GM12878 (cell line): Measurements from ENCODE around the gene SP1. TPM values are rescaled to one million over a fixed set of nuclear protein-coding genes. Genes with fewer than 3 reads are reported as not detected.

ENCODE experiments used
- ATAC-seq: fragments of 200-7000 bp; cut with Tn5 transposase; 3 replicates; pipeline ENCODE4 v1.9.1; 2020; ENCODE audit warnings: mild to moderate bottlenecking, moderate library complexity
- BruUV-seq: library from RNA; stranded (reverse); fragments of 400-500 nt; replicated peaks from 2 replicates; lab custom pipeline; 2021; lab: Mats Ljungman, UMichigan
- CTCF ChIA-PET: fragments of 300-600 bp; sonication (Branson Sonifier 250); formaldehyde crosslinking; extraction: SDS; loops from one replicate; lab custom pipeline; 2021; ENCODE audit warnings: inconsistent platforms; lab: Yijun Ruan, JAX
- POLR2A ChIA-PET: fragments of 350-600 bp; formaldehyde crosslinking; extraction: SDS; loops from one replicate; lab custom pipeline; 2021; ENCODE audit warnings: inconsistent platforms; lab: Charles Lee
- RAD21 ChIA-PET: fragments of 300-600 bp; sonication (Branson Sonifier 250); formaldehyde crosslinking; loops from one replicate; lab custom pipeline; 2023; ENCODE audit warnings: antibody characterized with exemption; ENCODE audit not compliant: unreplicated experiment; lab: Charles Lee
- SMC1A ChIA-PET: fragments of 300-600 bp; sonication (Branson Sonifier 250); formaldehyde crosslinking; loops from one replicate; lab custom pipeline; 2023; ENCODE audit not compliant: unreplicated experiment, uncharacterized antibody; lab: Charles Lee
- DNase-seq: peaks from one replicate; pipeline ENCODE4 v3.0.0-alpha.2; 2011; ENCODE audit warnings: low read depth, low spot score
- FAIRE-seq: peaks from 3 replicates; lab custom pipeline; 2011; peaks lifted over from hg19 to GRCh38; lab: Jason Lieb, UNC
- H2AFZ ChIP-seq: 2 replicates; pipeline ENCODE4 v1.6.0; 2011; ENCODE audit warnings: low read depth, low read length, control low read depth; ENCODE audit not compliant: control insufficient read depth
- H3K27ac ChIP-seq: 2 replicates; pipeline ENCODE4 v1.5.1; 2011; ENCODE audit warnings: control low read depth; ENCODE audit not compliant: control insufficient read depth, insufficient read depth
- H3K27me3 ChIP-seq, 2 experiments: replicated peaks in 1 of 2; 2 replicates each; pipeline versions ENCODE4 v1.6.0 to v1.6.1; 2011; ENCODE audit warnings: low read length in 1 of 2; ENCODE audit not compliant: control insufficient read depth in 2 of 2, insufficient read depth in 2 of 2
- H3K36me3 ChIP-seq, 2 experiments: 2 replicates each; pipeline ENCODE4 v1.5.1; 2011; ENCODE audit warnings: low read length in 1 of 2; ENCODE audit not compliant: control insufficient read depth in 2 of 2, insufficient read depth in 2 of 2
- H3K4me1 ChIP-seq: 2 replicates; pipeline ENCODE4 v1.6.1; 2011; ENCODE audit warnings: mild to moderate bottlenecking, low read length, moderate library complexity, mixed read lengths; ENCODE audit not compliant: control insufficient read depth, insufficient read depth
- H3K4me2 ChIP-seq: 2 replicates; pipeline ENCODE4 v1.6.0; 2011; ENCODE audit warnings: control low read depth; ENCODE audit not compliant: control insufficient read depth, insufficient read depth
- H3K4me3 ChIP-seq: fragments of 200-600 bp; sonication (generic); 2 replicates; pipeline ENCODE4 v1.5.1; 2016
- H3K79me2 ChIP-seq: 2 replicates; pipeline ENCODE4 v1.6.0; 2011; ENCODE audit warnings: low read length; ENCODE audit not compliant: control insufficient read depth, insufficient read depth
- H3K9ac ChIP-seq: 2 replicates; pipeline ENCODE4 v1.8.0; 2011; ENCODE audit warnings: low read length, control low read depth, mixed read lengths; ENCODE audit not compliant: control insufficient read depth, insufficient read depth
- H3K9me3 ChIP-seq: replicated peaks from 3 replicates; pipeline ENCODE4 v1.5.1; 2011; ENCODE audit warnings: mild to moderate bottlenecking, low read length; ENCODE audit not compliant: control insufficient read depth, insufficient read depth
- H4K20me1 ChIP-seq: 2 replicates; pipeline ENCODE4 v1.6.0; 2011; ENCODE audit not compliant: control insufficient read depth, insufficient read depth
- CEBPB ChIP-seq, 2 experiments: fragments of 150-350 bp in 1 of 2; IDR thresholded peaks; 2 replicates each; pipeline ENCODE4 v1.6.1; 2012 to 2014; ENCODE audit warnings: low read depth in 2 of 2, low read length in 2 of 2, borderline replicate concordance in 1 of 2, inconsistent platforms in 1 of 2
- CHD2 ChIP-seq: IDR thresholded peaks from 2 replicates; pipeline ENCODE4 v1.6.1; 2011; ENCODE audit warnings: low read depth, low read length, improper control_type of control experiment, borderline replicate concordance
- NR2C2 ChIP-seq: IDR thresholded peaks from 2 replicates; pipeline ENCODE4 v1.6.1; 2011; ENCODE audit warnings: borderline replicate concordance, low read depth; ENCODE audit not compliant: control insufficient read depth, insufficient read length
- NRF1 ChIP-seq: conservative IDR thresholded peaks from 2 replicates; pipeline ENCODE4 v1.6.1; 2011; ENCODE audit warnings: mild to moderate bottlenecking, low read depth, low read length, improper control_type of control experiment
- RAD51 ChIP-seq: fragments of 450-650 bp; IDR thresholded peaks from 2 replicates; pipeline ENCODE4 v1.6.1; 2016; ENCODE audit warnings: moderate library complexity, mild to moderate bottlenecking, inconsistent platforms
- RCOR1 ChIP-seq: conservative IDR thresholded peaks from 2 replicates; pipeline ENCODE4 v1.6.1; 2012; ENCODE audit warnings: low read depth, low read length, improper control_type of control experiment
- SMAD1 ChIP-seq: fragments of 450-650 bp; IDR thresholded peaks from 2 replicates; pipeline ENCODE4 v1.6.1; 2018; ENCODE audit warnings: mild to moderate bottlenecking, low read depth; ENCODE audit not compliant: partially characterized antibody
- SMARCA5 ChIP-seq: fragments of 450-650 bp; IDR thresholded peaks from 2 replicates; pipeline ENCODE4 v1.6.1; 2017; ENCODE audit warnings: mild to moderate bottlenecking
- WGBS: methylation state at CpG from one replicate; pipeline ENCODE4 v1.1.6; 2016; ENCODE audit warnings: low lambda C conversion rate; ENCODE audit not compliant: insufficient replicate concordance, insufficient coverage; ENCODE audit errors: missing lambda C conversion rate; 5-methylcytosine and 5-hydroxymethylcytosine counted together
- in situ Hi-C: fragments of 300-500 bp; cut with MboI; formaldehyde crosslinking; loops from 9 replicates; pipeline ENCODE4 v1.14.3; 2018; ENCODE audit warnings: mixed read lengths
- intact Hi-C: fragments of 100-400 bp; cut with micrococcal nuclease; formaldehyde crosslinking; loops from one replicate; pipeline ENCODE4 v1.14.2; 2022; ENCODE audit not compliant: unreplicated experiment
- polyA plus RNA-seq, 11 experiments: library from polyadenylated mRNA; depleted of rRNA in 4 of 11; unstranded in 6 of 11; stranded (reverse) in 5 of 11; fragments of >200 nt; fragmentation: Nextera tagmentation in 4 of 11; fragmentation: Illumina TruSeq in 1 of 11; extraction: Ambion mirVana in 4 of 11; extraction: Trizol in 1 of 11; gene quantifications; 1 replicate in 1 of 11; 2 replicates in 10 of 11; pipeline versions ENCODE4 v1.2.1 to v1.2.3, GENCODE V29; 2011 to 2016; ENCODE audit warnings: inconsistent platforms in 2 of 11, missing spikeins in 2 of 11, low read depth in 1 of 11
- total RNA-seq, 4 experiments: library from RNA; depleted of rRNA in 3 of 4; stranded (reverse); fragments of >200 nt in 3 of 4; fragmentation: Illumina TruSeq in 1 of 4; extraction: Trizol in 1 of 4; gene quantifications; 2 replicates each; pipeline versions ENCODE4 v1.2.1 to v1.2.3, GENCODE V29; 2013 to 2021
- TF ChIP-seq, protein P1 (sequence below): IDR thresholded peaks from 2 replicates; pipeline ENCODE4 v1.6.1; 2012; ENCODE audit warnings: mild to moderate bottlenecking, low read depth, low read length
- TF ChIP-seq, protein P2 (sequence below): IDR thresholded peaks from 2 replicates; pipeline ENCODE4 v1.6.1; 2011; ENCODE audit warnings: mild to moderate bottlenecking, low read depth, low read length, moderate library complexity; ENCODE audit not compliant: insufficient replicate concordance
- TF ChIP-seq, protein P3 (sequence below): fragments of 450-650 bp; conservative IDR thresholded peaks from 2 replicates; pipeline ENCODE4 v1.6.1; 2017; ENCODE audit warnings: mild to moderate bottlenecking, moderate library complexity
- TF ChIP-seq, protein P4 (sequence below): fragments of 450-650 bp; IDR thresholded peaks from 2 replicates; pipeline ENCODE4 v1.6.1; 2017; ENCODE audit warnings: mild to moderate bottlenecking, moderate library complexity

The SP1 gene
- total and polyA plus RNA-seq, 10 of the 15 experiments (the other 5 are each of a cell fraction or from before 2014, with no cell fraction given): 3.3 to 52.0 (median 25.2) TPM

DNA sequence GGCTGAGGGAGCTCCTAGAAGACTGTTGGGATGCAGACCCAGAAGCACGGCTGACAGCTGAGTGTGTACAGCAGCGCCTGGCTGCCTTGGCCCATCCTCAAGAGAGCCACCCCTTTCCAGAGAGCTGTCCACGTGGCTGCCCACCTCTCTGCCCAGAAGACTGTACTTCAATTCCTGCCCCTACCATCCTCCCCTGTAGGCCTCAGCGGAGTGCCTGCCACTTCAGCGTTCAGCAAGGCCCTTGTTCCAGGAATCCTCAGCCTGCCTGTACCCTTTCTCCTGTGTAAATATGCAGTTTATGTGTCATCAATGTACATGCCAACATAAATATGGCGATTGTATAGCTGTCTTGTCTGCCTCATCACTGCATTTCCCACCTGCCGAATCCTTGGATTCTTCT lies 51.2 kb downstream of the SP1 start:
- in situ Hi-C loops (no loop called here), intact Hi-C loops (no loop called here)
- no TSS peak for BruUV-seq
- no peak overlapping the region for H3K4me2 ChIP-seq
- ChIA-PET POLR2A (no interaction called here), RAD21 (no interaction called here), SMC1A (interaction anchor here (1.7 kb wide), 1 partner anchor 79 kb away, joined by 4 read pairs; no protein-coding TSS in a partner anchor), CTCF (interaction anchor here (1.4 to 2.8 kb wide), 2 partner anchors 10 to 79 kb away, joined by 6 to 9 read pairs; no protein-coding TSS in a partner anchor)
- H2AFZ ChIP-seq: no peak overlapping the region
- DNase-seq (no peak), ATAC-seq (no peak), FAIRE-seq (no peak)
- H3K9ac ChIP-seq: no peak overlapping the region
- H3K36me3 ChIP-seq: no peaks in the 10 kb centered on the region
- no peaks in the 10 kb centered on the region for H3K79me2 ChIP-seq
- H3K9me3 ChIP-seq: no peaks in the 10 kb centered on the region
- H3K27ac ChIP-seq: no peak overlapping the region
- H3K4me1 ChIP-seq: no peaks in the 10 kb centered on the region
- 62% methylated on average over 7 of the region's 7 CpGs for WGBS
- no peak overlapping the region for H3K4me3 ChIP-seq
- no peaks in the 10 kb centered on the region for H4K20me1 ChIP-seq
- no peaks in the 10 kb centered on the region for H3K27me3 ChIP-seq
- TF ChIP-seq, protein P1, sequence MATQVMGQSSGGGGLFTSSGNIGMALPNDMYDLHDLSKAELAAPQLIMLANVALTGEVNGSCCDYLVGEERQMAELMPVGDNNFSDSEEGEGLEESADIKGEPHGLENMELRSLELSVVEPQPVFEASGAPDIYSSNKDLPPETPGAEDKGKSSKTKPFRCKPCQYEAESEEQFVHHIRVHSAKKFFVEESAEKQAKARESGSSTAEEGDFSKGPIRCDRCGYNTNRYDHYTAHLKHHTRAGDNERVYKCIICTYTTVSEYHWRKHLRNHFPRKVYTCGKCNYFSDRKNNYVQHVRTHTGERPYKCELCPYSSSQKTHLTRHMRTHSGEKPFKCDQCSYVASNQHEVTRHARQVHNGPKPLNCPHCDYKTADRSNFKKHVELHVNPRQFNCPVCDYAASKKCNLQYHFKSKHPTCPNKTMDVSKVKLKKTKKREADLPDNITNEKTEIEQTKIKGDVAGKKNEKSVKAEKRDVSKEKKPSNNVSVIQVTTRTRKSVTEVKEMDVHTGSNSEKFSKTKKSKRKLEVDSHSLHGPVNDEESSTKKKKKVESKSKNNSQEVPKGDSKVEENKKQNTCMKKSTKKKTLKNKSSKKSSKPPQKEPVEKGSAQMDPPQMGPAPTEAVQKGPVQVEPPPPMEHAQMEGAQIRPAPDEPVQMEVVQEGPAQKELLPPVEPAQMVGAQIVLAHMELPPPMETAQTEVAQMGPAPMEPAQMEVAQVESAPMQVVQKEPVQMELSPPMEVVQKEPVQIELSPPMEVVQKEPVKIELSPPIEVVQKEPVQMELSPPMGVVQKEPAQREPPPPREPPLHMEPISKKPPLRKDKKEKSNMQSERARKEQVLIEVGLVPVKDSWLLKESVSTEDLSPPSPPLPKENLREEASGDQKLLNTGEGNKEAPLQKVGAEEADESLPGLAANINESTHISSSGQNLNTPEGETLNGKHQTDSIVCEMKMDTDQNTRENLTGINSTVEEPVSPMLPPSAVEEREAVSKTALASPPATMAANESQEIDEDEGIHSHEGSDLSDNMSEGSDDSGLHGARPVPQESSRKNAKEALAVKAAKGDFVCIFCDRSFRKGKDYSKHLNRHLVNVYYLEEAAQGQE: no peak
- TF ChIP-seq SMARCA5: no peak
- TF ChIP-seq, protein P2, sequence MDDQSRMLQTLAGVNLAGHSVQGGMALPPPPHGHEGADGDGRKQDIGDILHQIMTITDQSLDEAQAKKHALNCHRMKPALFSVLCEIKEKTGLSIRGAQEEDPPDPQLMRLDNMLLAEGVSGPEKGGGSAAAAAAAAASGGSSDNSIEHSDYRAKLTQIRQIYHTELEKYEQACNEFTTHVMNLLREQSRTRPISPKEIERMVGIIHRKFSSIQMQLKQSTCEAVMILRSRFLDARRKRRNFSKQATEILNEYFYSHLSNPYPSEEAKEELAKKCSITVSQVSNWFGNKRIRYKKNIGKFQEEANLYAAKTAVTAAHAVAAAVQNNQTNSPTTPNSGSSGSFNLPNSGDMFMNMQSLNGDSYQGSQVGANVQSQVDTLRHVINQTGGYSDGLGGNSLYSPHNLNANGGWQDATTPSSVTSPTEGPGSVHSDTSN: no peak
- TF ChIP-seq SMAD1: no peak
- TF ChIP-seq RAD51: no peak
- no peak for TF ChIP-seq NRF1
- TF ChIP-seq RCOR1: no peak
- TF ChIP-seq CHD2: no peak
- TF ChIP-seq NR2C2: no peak
- TF ChIP-seq, protein P3, sequence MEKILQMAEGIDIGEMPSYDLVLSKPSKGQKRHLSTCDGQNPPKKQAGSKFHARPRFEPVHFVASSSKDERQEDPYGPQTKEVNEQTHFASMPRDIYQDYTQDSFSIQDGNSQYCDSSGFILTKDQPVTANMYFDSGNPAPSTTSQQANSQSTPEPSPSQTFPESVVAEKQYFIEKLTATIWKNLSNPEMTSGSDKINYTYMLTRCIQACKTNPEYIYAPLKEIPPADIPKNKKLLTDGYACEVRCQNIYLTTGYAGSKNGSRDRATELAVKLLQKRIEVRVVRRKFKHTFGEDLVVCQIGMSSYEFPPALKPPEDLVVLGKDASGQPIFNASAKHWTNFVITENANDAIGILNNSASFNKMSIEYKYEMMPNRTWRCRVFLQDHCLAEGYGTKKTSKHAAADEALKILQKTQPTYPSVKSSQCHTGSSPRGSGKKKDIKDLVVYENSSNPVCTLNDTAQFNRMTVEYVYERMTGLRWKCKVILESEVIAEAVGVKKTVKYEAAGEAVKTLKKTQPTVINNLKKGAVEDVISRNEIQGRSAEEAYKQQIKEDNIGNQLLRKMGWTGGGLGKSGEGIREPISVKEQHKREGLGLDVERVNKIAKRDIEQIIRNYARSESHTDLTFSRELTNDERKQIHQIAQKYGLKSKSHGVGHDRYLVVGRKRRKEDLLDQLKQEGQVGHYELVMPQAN: no peak
- TF ChIP-seq CEBPB (IDR thresholded peaks at IDR 0.05; ENCODE audit: borderline replicate concordance in 1 of 2, low read depth in 2 of 2, low read length in 2 of 2): no peak
- TF ChIP-seq, protein P4, sequence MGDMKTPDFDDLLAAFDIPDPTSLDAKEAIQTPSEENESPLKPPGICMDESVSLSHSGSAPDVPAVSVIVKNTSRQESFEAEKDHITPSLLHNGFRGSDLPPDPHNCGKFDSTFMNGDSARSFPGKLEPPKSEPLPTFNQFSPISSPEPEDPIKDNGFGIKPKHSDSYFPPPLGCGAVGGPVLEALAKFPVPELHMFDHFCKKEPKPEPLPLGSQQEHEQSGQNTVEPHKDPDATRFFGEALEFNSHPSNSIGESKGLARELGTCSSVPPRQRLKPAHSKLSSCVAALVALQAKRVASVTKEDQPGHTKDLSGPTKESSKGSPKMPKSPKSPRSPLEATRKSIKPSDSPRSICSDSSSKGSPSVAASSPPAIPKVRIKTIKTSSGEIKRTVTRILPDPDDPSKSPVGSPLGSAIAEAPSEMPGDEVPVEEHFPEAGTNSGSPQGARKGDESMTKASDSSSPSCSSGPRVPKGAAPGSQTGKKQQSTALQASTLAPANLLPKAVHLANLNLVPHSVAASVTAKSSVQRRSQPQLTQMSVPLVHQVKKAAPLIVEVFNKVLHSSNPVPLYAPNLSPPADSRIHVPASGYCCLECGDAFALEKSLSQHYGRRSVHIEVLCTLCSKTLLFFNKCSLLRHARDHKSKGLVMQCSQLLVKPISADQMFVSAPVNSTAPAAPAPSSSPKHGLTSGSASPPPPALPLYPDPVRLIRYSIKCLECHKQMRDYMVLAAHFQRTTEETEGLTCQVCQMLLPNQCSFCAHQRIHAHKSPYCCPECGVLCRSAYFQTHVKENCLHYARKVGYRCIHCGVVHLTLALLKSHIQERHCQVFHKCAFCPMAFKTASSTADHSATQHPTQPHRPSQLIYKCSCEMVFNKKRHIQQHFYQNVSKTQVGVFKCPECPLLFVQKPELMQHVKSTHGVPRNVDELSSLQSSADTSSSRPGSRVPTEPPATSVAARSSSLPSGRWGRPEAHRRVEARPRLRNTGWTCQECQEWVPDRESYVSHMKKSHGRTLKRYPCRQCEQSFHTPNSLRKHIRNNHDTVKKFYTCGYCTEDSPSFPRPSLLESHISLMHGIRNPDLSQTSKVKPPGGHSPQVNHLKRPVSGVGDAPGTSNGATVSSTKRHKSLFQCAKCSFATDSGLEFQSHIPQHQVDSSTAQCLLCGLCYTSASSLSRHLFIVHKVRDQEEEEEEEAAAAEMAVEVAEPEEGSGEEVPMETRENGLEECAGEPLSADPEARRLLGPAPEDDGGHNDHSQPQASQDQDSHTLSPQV: no peak
